ENCODE measurements around the gene SELENOI.
"Not testable (repeated sequence)": the region's sequence is repeated elsewhere in the genome, so short reads cannot be mapped to it uniquely, and the experiment has no call there.

SELENOI gene

GRCh38 chr2:26327291-26328272, 18.4 kb upstream of the SELENOI start:
- DNase-seq (ENCODE audit: low read depth), result no peak

GRCh38 chr2:26329083-26329482, 16.9 kb upstream of the SELENOI start:
- not testable (repeated sequence) for DNase-seq (ENCODE audit: low read depth)

- peak; percentile 77 for DNase-seq (ENCODE audit: low read depth)
Observed at GRCh38 chr2:26330114-26330549, 15.8 kb upstream of the SELENOI start.

GRCh38 chr2:26330604-26331003, 15.3 kb upstream of the SELENOI start:
- no peak for DNase-seq (ENCODE audit: low read depth)

- DNase-seq (ENCODE audit: low read depth), result not testable (repeated sequence)
Observed at GRCh38 chr2:26331321-26331720, 14.6 kb upstream of the SELENOI start.

GRCh38 chr2:26333293-26333692, 12.7 kb upstream of the SELENOI start:
- DNase-seq (ENCODE audit: low read depth), result no peak

- no peak for DNase-seq (ENCODE audit: low read depth)
Observed at GRCh38 chr2:26335231-26335630, 10.7 kb upstream of the SELENOI start.

GRCh38 chr2:26336719-26337118, 9.2 kb upstream of the SELENOI start:
- no peak for DNase-seq (ENCODE audit: low read depth)

GRCh38 chr2:26337298-26337697, 8.6 kb upstream of the SELENOI start:
- no peak for DNase-seq (ENCODE audit: low read depth)

GRCh38 chr2:26340831-26341230, 5.1 kb upstream of the SELENOI start:
- DNase-seq (ENCODE audit: low read depth), result no peak

- no peak for DNase-seq (ENCODE audit: low read depth)
Observed at GRCh38 chr2:26344581-26345282, 1.2 kb upstream of the SELENOI start.

GRCh38 chr2:26345283-26345544, 729 bp upstream of the SELENOI start:
- DNase-seq (ENCODE audit: low read depth), result no peak

- DNase-seq (ENCODE audit: low read depth), result peak; percentile 27
Observed at GRCh38 chr2:26346454-26347053, 611 bp downstream of the SELENOI start, which contains the start of gene ADGRF3. TSS of gene ADGRF3 (minus strand) at chr2:26346789. CDS start at chr2:26346234, 555 bp downstream.

- no peak for DNase-seq (ENCODE audit: low read depth)
Observed at GRCh38 chr2:26347286-26347865, 1.4 kb downstream of the SELENOI start.

- no peak for DNase-seq (ENCODE audit: low read depth)
Observed at GRCh38 chr2:26349690-26350089, 3.7 kb downstream of the SELENOI start.

- no peak for DNase-seq (ENCODE audit: low read depth)
Observed at GRCh38 chr2:26351375-26352090, 5.6 kb downstream of the SELENOI start.

GRCh38 chr2:26352892-26353291, 6.9 kb downstream of the SELENOI start:
- DNase-seq (ENCODE audit: low read depth), result no peak

- DNase-seq (ENCODE audit: low read depth), result not testable (repeated sequence)
Observed at GRCh38 chr2:26354469-26354868, 8.5 kb downstream of the SELENOI start.

GRCh38 chr2:26355038-26355995, 9.4 kb downstream of the SELENOI start:
- no peak for DNase-seq (ENCODE audit: low read depth)

GRCh38 chr2:26356111-26356510, 10.2 kb downstream of the SELENOI start:
- no peak for DNase-seq (ENCODE audit: low read depth)

- DNase-seq (ENCODE audit: low read depth), result no peak
Observed at GRCh38 chr2:26356771-26357170, 10.8 kb downstream of the SELENOI start.

All from activated gamma-delta T cell treated with anti-CD3 and anti-CD28 coated beads, Interleukin-2, amount 50 U/mL, for 16 hours (primary cell).